ENCODE data around the gene MLLT6. TPM values are rescaled to one million over a fixed set of nuclear protein-coding genes. Genes with fewer than 3 reads are reported as not detected.

The MLLT6 gene
- total and polyA plus RNA-seq, 10 donors = 27.3 to 244 (median 143) TPM

DNA sequence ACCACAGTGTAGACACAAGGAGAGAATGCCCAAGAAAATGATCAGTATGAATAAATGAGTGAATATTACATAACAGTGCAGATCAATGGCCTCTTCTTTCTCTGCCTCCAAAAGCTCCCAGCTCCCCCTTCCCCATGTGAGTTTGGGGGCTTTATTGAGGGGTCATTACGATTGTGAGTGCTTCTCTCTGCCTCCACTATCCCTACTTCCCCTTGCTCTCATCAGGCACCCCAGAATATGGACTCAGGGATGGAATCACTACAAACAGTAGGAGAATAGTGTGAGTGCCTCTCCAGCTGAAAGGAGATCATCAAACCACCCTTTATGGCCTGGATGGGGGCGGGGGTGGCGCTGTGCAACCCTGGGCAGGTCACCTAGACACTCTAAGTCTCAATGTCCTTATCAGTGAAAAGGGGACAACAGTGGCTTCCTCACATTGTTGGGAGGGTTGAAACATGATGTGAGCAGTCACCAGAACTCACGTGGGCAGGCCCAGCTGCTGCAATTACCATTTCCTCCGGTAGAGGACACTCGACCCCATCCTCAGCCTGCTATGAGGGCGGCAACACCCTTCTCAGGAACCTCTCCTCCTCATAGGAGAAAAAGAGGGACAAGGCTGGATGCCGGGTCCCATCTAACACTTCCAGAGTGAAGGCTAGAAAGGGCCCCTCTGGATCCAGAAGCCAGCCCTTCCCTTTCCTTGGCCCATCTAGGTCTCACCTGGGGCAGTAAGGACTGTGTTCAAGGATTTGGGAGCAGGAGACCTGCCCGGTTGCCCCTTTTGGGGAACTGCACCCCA lies 28.2 kb upstream of the MLLT6 start:
- Histone ChIP-seq H3K4me3 (no peak overlapping the region), H3K4me1 (peaks cover 19 to 65% (median 41%) of the 10 kb centered on the region in 6 donors), H3K27ac (peak overlapping the region in 3 of 8 donors; percentile 20 to 50 (median 26)), H3K27me3 (replicated peaks in 1 of 7) (peaks cover 0 to 50% (median 37%) of the 10 kb centered on the region in 7 donors), H3K36me3 (no peaks in the 10 kb centered on the region), H3K9me3 (no peaks in the 10 kb centered on the region)
- intact Hi-C loops (cut with DNase I; ENCODE audit: low total_unique reads) = loop anchor here (2.0 kb wide), 1 partner anchor 56 kb away; no protein-coding TSS in a partner anchor
- WGBS, 5 donors = 8 to 13% (median 10%) methylated on average over 8 to 9 of the region's 9 CpGs
- peak; percentile 91 for DNase-seq
- TF ChIP-seq, protein P1, sequence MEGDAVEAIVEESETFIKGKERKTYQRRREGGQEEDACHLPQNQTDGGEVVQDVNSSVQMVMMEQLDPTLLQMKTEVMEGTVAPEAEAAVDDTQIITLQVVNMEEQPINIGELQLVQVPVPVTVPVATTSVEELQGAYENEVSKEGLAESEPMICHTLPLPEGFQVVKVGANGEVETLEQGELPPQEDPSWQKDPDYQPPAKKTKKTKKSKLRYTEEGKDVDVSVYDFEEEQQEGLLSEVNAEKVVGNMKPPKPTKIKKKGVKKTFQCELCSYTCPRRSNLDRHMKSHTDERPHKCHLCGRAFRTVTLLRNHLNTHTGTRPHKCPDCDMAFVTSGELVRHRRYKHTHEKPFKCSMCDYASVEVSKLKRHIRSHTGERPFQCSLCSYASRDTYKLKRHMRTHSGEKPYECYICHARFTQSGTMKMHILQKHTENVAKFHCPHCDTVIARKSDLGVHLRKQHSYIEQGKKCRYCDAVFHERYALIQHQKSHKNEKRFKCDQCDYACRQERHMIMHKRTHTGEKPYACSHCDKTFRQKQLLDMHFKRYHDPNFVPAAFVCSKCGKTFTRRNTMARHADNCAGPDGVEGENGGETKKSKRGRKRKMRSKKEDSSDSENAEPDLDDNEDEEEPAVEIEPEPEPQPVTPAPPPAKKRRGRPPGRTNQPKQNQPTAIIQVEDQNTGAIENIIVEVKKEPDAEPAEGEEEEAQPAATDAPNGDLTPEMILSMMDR (IDR thresholded peaks at IDR 0.05 in 8 of 11, conservative IDR thresholded peaks at IDR 0.05 in 3 of 11) = peak; percentile 86 to 98 (median 97)
- no peak for TF ChIP-seq POLR2A (IDR thresholded peaks at IDR 0.05)
- peak in 2 of 3 donors; percentile 60 to 71 for TF ChIP-seq POLR2AphosphoS5 (IDR thresholded peaks at IDR 0.05)

DNA sequence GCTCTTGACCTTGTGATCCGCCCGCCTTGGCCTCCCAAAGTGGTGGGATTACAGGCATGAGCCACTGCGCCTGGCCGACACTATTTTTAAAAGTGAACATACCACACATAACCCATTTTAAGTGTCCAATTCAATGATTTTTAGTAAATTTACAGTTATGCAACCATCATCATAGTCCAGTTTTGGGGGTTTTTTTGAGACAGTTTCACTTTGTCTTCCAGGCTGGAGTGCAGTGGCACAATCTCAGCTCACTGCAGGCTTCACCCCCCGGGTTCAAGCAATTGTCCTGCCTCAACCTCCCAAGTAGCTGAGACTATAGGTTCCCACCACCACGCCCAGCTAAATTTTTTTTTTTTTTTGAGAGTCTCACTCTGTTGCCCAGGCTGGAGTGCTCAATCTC lies 27.3 kb upstream of the MLLT6 start:
- Histone ChIP-seq H3K27ac (peak overlapping the region in 2 of 8 donors; percentile 20 to 50), H3K9me3 (no peaks in the 10 kb centered on the region), H3K4me3 (no peak overlapping the region), H3K36me3 (no peaks in the 10 kb centered on the region), H3K27me3 (replicated peaks in 1 of 7) (peaks cover 0 to 41% (median 28%) of the 10 kb centered on the region in 7 donors), H3K4me1 (peaks cover 19 to 55% (median 40%) of the 10 kb centered on the region in 6 donors)
- intact Hi-C loops (cut with DNase I; ENCODE audit: low total_unique reads) = loop anchor here (2.0 kb wide), 1 partner anchor 55 kb away; no protein-coding TSS in a partner anchor
- 76 to 92% (median 77%) methylated on average over 6 of the region's 6 CpGs for WGBS, 5 donors
- DNase-seq = no peak
- no peak for TF ChIP-seq POLR2A (IDR thresholded peaks at IDR 0.05)
- TF ChIP-seq POLR2AphosphoS5 (IDR thresholded peaks at IDR 0.05) = no peak
- TF ChIP-seq, protein P1 (IDR thresholded peaks at IDR 0.05 in 8 of 11, conservative IDR thresholded peaks at IDR 0.05 in 3 of 11) = no peak

DNA sequence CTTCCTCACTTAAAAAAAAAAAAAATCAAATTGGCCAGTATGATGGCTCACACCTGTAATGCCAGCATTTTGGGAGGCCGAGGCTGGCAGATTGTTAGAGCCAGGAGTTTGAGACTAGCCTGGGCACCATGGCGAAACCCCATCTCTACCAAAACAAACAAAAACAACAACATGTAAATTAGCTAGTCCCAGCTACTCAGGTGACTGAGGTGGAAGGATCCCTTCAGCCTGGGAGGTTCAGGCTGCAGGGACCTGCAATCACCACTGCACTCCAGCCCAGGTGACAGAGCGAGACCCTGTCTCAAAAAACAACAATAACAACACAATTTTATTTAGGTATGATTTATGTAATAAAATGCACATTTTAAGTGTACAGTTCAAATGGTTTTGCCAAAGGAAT lies 24.0 kb upstream of the MLLT6 start:
- TF ChIP-seq, protein P1 (IDR thresholded peaks at IDR 0.05 in 8 of 11, conservative IDR thresholded peaks at IDR 0.05 in 3 of 11) = no peak
- TF ChIP-seq POLR2AphosphoS5 (IDR thresholded peaks at IDR 0.05) = no peak
- no peak for TF ChIP-seq POLR2A (IDR thresholded peaks at IDR 0.05)
- H3K9me3 ChIP-seq = no peaks in the 10 kb centered on the region
- no peak overlapping the region for H3K27ac ChIP-seq
- peaks cover 8 to 36% (median 17%) of the 10 kb centered on the region in 6 donors for H3K4me1 ChIP-seq
- H3K27me3 ChIP-seq (replicated peaks in 1 of 7) = peaks cover 0 to 8% (median 0%) of the 10 kb centered on the region in 7 donors
- no peaks in the 10 kb centered on the region for H3K36me3 ChIP-seq
- H3K4me3 ChIP-seq = no peak overlapping the region
- WGBS, 5 donors = 72 to 93% (median 91%) methylated on average over 3 of the region's 3 CpGs
- no peak for DNase-seq
- intact Hi-C loops (cut with DNase I; ENCODE audit: low total_unique reads) = no loop called here

DNA sequence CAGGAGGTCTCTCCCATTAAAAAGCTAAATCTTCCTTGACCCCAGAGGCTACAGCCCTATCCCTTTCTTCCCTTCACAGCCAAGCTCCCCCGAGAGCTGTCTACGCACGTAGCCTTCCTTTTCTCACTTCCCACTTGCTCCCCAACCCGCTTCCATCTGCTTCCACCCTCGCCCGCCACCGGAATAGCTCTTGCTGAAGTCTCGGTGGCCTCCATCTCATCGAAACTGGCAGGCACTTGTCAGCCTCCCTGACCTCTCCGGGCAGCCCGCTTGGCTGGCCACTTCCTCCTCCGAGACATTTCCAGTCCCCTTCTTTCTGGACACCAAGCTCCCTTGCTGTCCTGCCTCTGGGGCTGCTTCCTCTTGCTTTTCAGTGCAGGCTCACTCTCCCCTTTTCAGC lies 19.6 kb upstream of the MLLT6 start:
- TF ChIP-seq POLR2AphosphoS5 (IDR thresholded peaks at IDR 0.05) = peak in 1 of 3 donors; percentile 46
- TF ChIP-seq POLR2A (IDR thresholded peaks at IDR 0.05) = no peak
- TF ChIP-seq, protein P1 (IDR thresholded peaks at IDR 0.05 in 8 of 11, conservative IDR thresholded peaks at IDR 0.05 in 3 of 11) = no peak
- peaks cover 0 to 14% (median 5%) of the 10 kb centered on the region in 6 donors for H3K4me1 ChIP-seq
- H3K27ac ChIP-seq = peak overlapping the region in 4 of 8 donors; percentile 3 to 57 (median 26)
- WGBS, 5 donors = 39 to 62% (median 48%) methylated on average over 12 of the region's 12 CpGs
- H3K9me3 ChIP-seq = no peaks in the 10 kb centered on the region
- intact Hi-C loops (cut with DNase I; ENCODE audit: low total_unique reads) = no loop called here
- H3K27me3 ChIP-seq (replicated peaks in 1 of 7) = no peaks in the 10 kb centered on the region
- no peaks in the 10 kb centered on the region for H3K36me3 ChIP-seq
- H3K4me3 ChIP-seq = no peak overlapping the region
- DNase-seq = peak; percentile 77
